Hematopoietic multipotent progenitor cell treated with erythropoietin and hydrocortisone succinate and interleukin-3 and kit ligand, for 17 days (in vitro differentiated cells): ENCODE data around the gene DNAJB11.
A peak's percentile ranks its signal among the peaks of the same experiment; 100 is the strongest.

Experiments used
- DNase-seq: peaks from one replicate; pipeline ENCODE4 v3.0.0-alpha.2; 2015; ENCODE audit warnings: low spot score

DNAJB11 gene

DNA sequence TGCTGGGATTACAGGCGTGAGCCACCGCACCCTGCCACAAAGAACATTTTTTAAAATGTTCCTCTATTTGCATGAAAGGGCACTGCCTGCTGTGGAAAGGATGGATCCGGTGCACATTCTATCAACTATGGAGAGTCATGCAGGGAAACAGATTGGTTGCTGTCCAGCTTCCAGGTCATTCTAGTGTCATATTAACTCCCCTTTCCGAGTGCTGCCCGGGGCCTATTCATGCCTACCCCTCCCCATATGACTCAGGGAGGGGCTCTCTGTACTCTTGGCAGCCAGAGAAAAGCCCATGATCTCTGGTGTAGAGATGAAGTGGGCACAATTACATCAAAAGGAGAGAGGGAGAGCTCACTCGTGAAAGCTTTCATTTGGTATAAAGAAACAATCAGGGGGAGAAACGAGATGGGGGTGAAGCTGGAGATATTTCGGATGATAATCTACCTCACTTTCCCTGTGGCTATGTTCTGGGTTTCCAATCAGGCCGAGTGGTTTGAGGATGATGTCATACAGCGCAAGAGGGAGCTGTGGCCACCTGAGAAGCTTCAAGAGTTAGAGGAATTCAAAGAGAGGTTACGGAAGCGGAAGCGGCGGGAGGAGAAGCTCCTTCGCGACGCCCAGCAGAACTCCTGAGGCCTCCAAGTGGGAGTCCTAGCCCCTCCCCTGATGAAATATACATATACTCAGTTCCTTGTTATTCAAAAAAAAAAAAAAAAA is 26.2 kb downstream of the DNAJB11 start:
- no peak for DNase-seq

GRCh38 chr3:186598108-186598784 is 27.7 kb downstream of the DNAJB11 start:
- no peak for DNase-seq

- DNase-seq: no peak
These were observed 28.2 kb downstream of the DNAJB11 start for GRCh38 chr3:186598794-186599141.

- DNase-seq: no peak
These were observed 28.7 kb downstream of the DNAJB11 start for GRCh38 chr3:186599142-186599784.

DNA sequence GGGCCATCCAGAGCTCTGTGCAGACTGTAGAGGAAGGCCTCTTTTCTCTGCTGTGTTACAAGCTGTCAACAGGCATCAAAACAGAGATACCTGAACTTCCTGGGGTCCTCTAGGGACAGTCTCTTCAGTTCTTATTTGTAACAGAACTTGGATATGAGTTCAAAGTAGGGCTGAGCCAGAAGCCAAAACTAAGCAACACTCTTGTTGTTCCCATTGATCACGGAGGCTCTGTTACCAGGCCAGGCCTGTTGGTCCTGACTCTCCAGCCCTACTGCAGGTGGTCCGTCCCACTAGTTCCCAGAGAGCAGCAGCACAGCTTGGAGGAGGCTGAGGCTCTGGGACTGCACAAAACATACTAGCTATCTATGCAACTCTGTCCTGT is 29.3 kb downstream of the DNAJB11 start:
- no peak for DNase-seq

DNA sequence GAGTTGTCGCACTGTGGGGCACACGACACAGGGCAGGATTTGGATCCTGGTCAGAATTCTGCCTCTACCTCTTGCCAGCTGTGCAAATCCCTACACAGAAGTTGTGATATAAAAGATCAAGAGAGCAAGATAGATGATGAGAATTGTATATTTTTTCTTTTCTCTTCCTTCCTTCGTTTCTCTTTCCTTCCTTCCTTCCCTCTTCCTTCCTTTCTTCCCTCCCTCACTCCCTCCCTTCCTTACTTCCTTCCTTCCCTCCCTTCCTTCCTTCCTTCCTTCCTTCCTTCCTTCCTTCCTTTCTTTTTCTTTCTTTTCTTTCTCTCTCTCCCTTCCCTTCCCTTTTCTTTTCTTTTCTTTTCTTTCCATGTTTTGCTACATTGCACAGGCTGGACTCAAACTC is 30.4 kb downstream of the DNAJB11 start:
- DNase-seq: no peak

DNA sequence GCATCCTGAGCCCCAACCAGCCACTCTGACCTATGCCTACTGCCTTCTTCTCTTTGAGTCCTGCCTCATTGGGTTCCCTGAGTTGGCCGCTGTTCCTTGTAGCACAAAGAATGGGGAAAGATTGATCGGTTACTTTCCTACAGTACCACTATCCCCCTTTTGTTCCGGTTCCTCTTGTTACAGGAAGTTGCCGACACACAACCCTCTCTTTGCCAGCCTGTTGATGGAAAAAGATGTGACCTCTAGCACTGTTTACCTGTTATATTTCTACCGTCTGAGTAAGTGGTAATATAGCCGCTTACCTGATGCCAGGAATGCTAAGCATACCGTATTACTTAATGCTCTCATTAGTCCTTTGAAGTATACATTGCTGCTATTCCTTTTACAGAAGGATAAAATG is 32.6 kb downstream of the DNAJB11 start:
- no peak for DNase-seq

- no peak for DNase-seq
These were observed 34.6 kb downstream of the DNAJB11 start for GRCh38 chr3:186605078-186605477.

DNA sequence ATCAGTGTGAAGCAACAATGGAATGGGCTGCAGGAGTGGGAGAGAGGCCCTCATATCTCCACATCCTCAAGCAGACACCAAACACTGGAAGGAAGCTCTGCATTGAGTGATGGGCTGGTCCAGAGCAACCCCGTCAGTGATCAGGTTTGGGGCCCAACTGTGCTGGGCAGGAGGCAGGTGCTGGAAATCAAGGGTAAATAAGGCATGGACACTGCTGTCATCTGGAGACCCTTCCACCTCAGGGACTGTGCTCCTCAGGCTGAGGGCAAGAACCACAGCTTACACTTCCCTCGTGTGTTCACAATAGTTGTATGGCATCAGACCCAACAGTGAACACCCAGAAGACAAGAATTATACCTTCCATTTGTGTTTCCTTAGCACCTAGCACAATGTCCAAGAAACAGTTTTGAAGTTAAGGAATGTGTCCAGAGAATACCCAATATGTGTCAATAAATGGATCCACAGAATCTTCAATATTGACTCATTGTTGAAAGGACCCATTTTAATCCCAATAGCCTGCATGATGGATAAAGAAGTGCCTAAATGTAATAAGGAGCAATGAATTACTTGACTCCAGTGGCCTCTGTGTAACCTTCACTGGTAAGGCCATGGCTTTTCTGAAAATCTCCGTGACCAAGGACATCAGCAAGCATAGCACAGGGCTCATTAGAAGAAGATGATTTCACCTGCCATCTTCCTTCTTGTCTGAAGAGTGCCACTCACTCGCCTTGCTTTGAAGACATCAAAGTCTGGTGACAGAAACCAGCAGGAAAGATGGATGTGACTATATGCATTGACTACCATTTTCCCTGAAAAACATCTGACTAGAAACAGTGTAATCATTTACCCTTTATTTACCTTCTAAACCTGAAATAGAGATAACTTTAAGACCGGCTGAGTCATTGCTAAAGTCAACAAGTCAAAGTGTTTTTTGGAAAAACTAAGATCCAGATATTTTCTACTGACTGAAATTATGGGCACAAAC is 35.3 kb downstream of the DNAJB11 start:
- no peak for DNase-seq

DNA sequence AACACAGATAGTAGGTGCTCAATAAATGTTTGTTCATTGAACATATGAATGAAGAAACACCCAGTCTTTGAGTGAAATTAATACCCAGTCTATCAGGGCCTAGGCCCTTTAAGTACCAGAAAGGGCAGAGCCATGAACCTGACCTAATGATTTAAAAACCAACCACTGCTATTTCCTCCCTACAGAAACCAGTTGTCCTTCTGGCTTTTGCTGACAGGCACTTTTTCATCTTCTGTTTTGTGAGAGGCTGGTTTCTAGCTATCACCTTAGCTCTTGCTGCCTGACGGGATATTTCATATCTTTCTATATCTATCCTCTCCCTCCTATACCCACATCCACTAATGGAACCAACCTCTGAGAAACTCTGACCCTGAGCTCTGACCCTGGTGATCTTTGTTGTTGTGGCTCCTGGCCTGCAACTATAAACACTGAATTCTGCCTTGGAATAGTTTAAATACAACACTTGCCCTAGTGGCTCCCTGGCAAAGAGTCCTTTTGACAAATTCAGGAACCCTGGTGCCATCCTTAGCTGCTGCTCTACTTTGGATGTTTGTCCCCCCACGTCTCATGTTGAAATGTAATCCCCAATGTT is 38.2 kb downstream of the DNAJB11 start:
- DNase-seq: no peak

DNA sequence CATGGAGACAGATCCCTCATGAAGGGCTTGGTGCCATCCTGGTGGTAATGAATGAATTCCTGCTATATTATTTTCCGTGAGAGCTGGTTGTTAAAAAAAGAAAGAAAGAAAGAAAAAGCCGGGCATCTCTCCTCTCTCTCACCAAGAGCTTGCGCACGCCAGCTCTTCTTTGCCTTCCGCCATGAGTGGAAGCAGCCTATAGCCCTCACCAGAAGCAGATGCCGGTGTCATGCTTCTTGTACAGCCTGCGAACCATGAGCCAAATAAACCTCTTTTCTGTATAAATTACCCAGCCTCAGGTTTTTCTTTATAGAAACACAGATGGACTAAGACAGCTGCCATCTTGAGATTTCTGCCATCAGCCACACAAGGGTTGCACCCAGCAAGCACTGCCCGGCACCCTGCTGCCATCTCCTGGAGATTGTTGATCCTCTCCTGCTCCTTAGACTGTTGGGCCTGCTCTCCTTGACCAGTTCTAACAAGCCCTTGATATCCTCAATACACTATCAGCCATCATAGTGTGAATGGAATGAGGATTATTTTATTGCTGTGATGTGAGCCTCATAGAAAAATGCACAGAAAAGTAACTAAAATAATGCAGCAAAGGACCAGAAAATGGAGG is 38.8 kb downstream of the DNAJB11 start:
- no peak for DNase-seq

GRCh38 chr3:186612065-186612464 is 41.5 kb downstream of the DNAJB11 start:
- DNase-seq: no peak

DNA sequence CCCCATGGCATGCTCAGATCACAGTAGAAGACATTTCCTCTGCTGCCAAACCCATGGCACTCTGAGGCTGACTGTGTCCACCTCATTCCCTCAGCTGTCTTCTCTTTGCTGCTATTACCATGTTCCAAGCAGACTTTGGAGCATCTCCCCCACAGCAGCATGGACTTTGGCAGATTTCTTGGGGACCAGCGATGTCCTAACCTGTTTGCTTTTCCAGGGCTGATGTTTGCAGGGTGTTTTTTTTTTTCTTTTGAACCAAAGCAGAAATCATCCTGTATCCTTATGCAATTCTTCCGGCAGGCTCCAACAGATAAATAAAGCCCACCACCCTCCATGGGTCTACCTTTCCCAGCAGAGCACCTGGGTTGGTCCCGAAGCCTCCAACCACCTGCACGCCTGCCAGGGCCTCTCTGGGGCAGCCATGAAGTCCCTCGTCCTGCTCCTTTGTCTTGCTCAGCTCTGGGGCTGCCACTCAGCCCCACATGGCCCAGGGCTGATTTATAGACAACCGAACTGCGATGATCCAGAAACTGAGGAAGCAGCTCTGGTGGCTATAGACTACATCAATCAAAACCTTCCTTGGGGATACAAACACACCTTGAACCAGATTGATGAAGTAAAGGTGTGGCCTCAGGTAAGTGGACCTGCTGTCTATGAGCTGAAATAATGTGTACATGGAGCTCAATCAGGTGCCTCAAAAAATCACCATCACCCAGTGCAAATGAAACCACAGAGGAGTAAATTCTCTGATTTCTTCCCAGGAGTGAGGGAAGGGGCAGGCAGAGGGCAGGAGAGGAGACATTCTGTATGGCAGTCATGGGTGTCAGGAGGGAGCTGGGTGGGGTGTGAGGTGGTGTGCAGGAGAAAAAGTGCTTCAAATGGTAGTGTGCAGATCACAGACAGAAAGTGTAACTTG is 42.5 kb downstream of the DNAJB11 start, which contains the start of gene AHSG:
Gene AHSG (plus strand): TSS at position 340 of the 916 bp plus-strand sequence. CDS start 82 bp downstream, at position 422.
- DNase-seq: no peak

- no peak for DNase-seq
These were observed 43.2 kb downstream of the DNAJB11 start for GRCh38 chr3:186613637-186614265.

DNA sequence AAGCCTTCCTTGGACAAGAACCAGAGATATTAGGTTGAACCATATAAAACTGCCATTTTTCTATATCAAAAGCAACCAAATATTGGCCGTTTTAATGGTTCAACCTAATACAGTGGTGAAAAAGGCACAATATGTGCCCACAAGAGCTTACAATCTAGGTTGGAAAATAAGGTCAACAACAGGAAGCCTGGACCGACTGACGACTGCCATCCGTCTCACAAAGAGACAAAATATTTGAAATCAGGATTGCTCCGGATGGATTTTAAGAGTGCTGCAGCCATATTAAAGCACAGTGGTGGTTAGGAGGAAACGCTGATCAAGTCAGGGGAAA is 43.7 kb downstream of the DNAJB11 start:
- no peak for DNase-seq

DNA sequence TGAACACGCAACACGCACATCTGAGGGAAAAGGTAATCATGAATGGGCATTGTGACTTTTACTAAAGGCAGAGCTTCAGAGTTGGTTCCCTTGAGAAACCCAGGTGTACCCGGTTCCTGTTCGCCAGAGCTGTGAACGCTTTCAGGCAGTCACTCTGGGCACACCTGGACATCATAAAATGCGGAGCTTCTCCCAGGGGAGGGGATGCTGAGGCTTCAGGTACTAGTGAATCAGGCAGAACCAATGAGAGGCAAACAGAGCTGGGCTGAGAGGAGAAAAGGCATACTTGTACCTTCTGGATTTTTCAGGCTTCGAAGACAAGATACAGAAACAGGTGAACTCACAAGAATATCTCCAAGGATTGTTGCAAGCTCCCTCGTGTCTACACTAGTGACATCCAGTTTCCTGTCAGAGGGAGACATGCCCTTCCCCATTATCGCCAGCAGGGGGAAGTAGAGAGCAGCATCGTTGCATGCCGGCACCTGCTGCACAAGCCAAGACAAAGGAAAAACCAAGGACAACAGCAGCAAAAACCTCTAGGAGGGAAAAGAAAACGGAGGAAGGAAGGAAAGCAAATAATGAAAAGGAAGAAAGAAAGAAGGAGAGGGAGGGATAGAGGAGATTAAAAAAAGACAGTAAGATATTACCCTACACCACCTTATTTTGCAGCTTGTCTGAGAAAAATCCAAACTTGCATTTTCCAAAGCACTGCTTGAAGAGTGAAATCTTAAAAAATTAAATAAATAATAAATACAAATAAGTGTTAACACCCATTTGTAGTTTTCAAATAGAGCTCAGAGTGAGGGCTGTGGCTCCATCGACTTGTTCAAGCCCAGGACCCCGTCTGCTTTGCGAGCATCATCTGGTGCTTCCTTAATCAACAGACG is 44.3 kb downstream of the DNAJB11 start:
- peak; percentile 77 for DNase-seq

GRCh38 chr3:186616299-186616617 is 45.7 kb downstream of the DNAJB11 start:
- no peak for DNase-seq

DNA sequence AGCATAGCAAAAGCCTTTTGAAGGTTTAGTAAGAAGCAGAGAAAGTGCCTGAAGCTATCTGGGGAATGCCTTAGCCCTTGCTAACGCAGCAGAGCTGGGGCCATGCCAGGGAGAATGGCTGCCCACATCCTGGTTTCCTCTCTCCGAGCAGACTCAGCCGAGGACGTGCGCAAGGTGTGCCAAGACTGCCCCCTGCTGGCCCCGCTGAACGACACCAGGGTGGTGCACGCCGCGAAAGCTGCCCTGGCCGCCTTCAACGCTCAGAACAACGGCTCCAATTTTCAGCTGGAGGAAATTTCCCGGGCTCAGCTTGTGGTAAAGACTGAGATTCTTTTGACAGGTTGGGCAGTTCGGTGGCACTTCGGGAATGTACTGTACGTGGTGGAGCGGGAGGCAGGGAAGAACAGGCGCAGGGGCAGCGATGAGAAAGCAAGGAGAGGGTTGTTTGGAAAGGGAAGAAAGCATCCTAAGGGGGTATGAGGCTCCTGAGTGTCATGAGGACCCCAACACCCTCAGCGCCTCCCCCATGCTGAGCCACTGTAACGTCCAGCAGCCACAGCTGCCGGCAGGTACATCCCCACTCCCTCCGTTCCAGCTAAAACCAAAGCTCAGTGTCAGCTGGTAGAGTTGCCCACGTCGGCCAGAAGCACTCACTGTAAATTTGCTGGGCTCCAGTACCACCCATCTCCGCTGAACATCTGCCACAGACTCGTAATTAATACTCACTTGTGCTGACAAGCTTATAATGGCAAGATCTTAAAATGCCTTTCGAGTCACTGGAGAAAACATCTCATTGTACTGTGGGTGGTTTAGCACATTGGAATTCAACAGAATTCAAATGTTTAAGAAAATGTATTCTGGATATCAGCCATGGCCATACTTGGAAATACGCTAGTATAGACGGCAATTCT is 46.8 kb downstream of the DNAJB11 start:
- DNase-seq: peak; percentile 82
